Spleen (tissue), 7 donors: ENCODE measurements around the gene PSMA6.
"Not testable (repeated sequence)": the region's sequence is repeated elsewhere in the genome, so short reads cannot be mapped to it uniquely, and the experiment has no call there.

ENCODE experiments used
- POLR2A ChIP-seq, 3 donors: fragments of 450-650 bp; IDR thresholded peaks; one replicate each; pipeline ENCODE4 v1.5.1; 2017; ENCODE audit warnings: antibody characterized with exemption in 3 of 3, mild to moderate bottlenecking in 1 of 3
- POLR2AphosphoS5 ChIP-seq, 3 donors: sonication (generic); formaldehyde crosslinking; IDR thresholded peaks; one replicate each; pipeline ENCODE4 v1.5.1; 2017; ENCODE audit warnings: antibody characterized with exemption in 3 of 3
- TF ChIP-seq, protein P1 (sequence below), 11 experiments: fragments of 200-600 bp in 7 of 11; fragments of 450-650 bp in 4 of 11; sonication (generic) in 4 of 11; IDR thresholded peaks in 8 of 11; conservative IDR thresholded peaks in 3 of 11; 1 replicate in 7 of 11; 2 replicates in 4 of 11; pipeline versions ENCODE4 v1.4.0 to v1.8.0; 2016 to 2021; ENCODE audit warnings: antibody characterized with exemption in 11 of 11, inconsistent platforms in 4 of 11, mild to moderate bottlenecking in 1 of 11
- donor health status: DM: no; HTN: no; CAD: no; lungs with moderate emphysema.
- donor health status: DM: no; HTN: no; CAD: no.
- donor health status: DM: no; HTN: no; CAD: no.

DNA sequence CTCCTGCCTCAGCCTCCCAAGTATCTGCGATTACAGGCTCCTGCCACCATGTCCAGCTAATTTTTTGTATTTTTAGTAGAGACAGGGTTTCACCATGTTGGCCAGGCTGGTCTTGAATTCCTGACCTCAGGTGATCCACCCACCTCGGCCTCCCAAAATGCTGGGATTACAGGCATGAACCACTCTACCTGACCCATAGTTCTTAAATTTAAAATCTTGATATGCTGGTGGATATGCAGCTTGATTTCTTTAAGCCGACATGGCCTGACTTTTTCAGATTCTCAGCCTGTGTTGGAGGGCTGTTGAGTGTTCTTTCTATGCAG, 44.0 kb downstream of the PSMA6 start:
- TF ChIP-seq, protein P1, sequence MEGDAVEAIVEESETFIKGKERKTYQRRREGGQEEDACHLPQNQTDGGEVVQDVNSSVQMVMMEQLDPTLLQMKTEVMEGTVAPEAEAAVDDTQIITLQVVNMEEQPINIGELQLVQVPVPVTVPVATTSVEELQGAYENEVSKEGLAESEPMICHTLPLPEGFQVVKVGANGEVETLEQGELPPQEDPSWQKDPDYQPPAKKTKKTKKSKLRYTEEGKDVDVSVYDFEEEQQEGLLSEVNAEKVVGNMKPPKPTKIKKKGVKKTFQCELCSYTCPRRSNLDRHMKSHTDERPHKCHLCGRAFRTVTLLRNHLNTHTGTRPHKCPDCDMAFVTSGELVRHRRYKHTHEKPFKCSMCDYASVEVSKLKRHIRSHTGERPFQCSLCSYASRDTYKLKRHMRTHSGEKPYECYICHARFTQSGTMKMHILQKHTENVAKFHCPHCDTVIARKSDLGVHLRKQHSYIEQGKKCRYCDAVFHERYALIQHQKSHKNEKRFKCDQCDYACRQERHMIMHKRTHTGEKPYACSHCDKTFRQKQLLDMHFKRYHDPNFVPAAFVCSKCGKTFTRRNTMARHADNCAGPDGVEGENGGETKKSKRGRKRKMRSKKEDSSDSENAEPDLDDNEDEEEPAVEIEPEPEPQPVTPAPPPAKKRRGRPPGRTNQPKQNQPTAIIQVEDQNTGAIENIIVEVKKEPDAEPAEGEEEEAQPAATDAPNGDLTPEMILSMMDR (IDR thresholded peaks at IDR 0.05 in 8 of 11, conservative IDR thresholded peaks at IDR 0.05 in 3 of 11): not testable (repeated sequence)
- TF ChIP-seq POLR2AphosphoS5 (IDR thresholded peaks at IDR 0.05): not testable (repeated sequence)
- peak in 1 of 3 donors; percentile 58 for TF ChIP-seq POLR2A (IDR thresholded peaks at IDR 0.05)
